Measurements from ENCODE around the gene SUPT16H. TPM values are rescaled to one million over a fixed set of nuclear protein-coding genes. Genes with fewer than 3 reads are reported as not detected.

Gene SUPT16H
- total RNA-seq, 2 donors from 2014 or later = 50.3 to 83.2 TPM

- H3K27me3 ChIP-seq (replicated peaks; ENCODE audit: insufficient read depth) = no peaks in the 10 kb centered on the region
- H3K4me3 ChIP-seq = no peak overlapping the region
- H3K36me3 ChIP-seq = no peaks in the 10 kb centered on the region
- 86% methylated on average over 9 of the region's 9 CpGs for WGBS
- no peak for TF ChIP-seq POLR2A (IDR thresholded peaks at IDR 0.05)
- TF ChIP-seq POLR2AphosphoS5 (IDR thresholded peaks at IDR 0.05) = no peak
- no peak for TF ChIP-seq CTCF (IDR thresholded peaks at IDR 0.05)
- DNase-seq (ENCODE audit: low spot score) = no peak
- no peak overlapping the region for H3K27ac ChIP-seq
- H3K9me3 ChIP-seq = no peaks in the 10 kb centered on the region
- intact Hi-C loops (cut with DNase I) = no loop called here
- no peaks in the 10 kb centered on the region for H3K4me1 ChIP-seq (replicated peaks)
Observed at GRCh38 chr14:21334202-21334906, 49.5 kb downstream of the SUPT16H start.

- H3K27ac ChIP-seq = no peak overlapping the region
- WGBS = 88% methylated on average over 2 of the region's 2 CpGs
- intact Hi-C loops (cut with DNase I) = no loop called here
Observed at GRCh38 chr14:21332950-21333349, 50.9 kb downstream of the SUPT16H start.

GRCh38 chr14:21326972-21327371, 56.8 kb downstream of the SUPT16H start:
- Histone ChIP-seq H3K27me3 (replicated peaks; ENCODE audit: insufficient read depth) (no peaks in the 10 kb centered on the region), H3K4me3 (no peak overlapping the region), H3K4me1 (replicated peaks) (no peaks in the 10 kb centered on the region), H3K27ac (no peak overlapping the region), H3K9me3 (no peaks in the 10 kb centered on the region), H3K36me3 (no peaks in the 10 kb centered on the region)
- intact Hi-C loops (cut with DNase I) = no loop called here
- TF ChIP-seq POLR2A (IDR thresholded peaks at IDR 0.05) = no peak
- TF ChIP-seq CTCF (IDR thresholded peaks at IDR 0.05) = no peak
- no peak for TF ChIP-seq POLR2AphosphoS5 (IDR thresholded peaks at IDR 0.05)
- 88% methylated on average over 1 of the region's 1 CpG for WGBS
- no peak for DNase-seq (ENCODE audit: low spot score)

More at GRCh38 chr14:21332950-21333349, 50.9 kb downstream of the SUPT16H start:
- TF ChIP-seq POLR2A (IDR thresholded peaks at IDR 0.05) (no peak), CTCF (IDR thresholded peaks at IDR 0.05) (no peak), POLR2AphosphoS5 (IDR thresholded peaks at IDR 0.05) (no peak)
- no peak for DNase-seq (ENCODE audit: low spot score)
- Histone ChIP-seq H3K36me3 (no peaks in the 10 kb centered on the region), H3K4me3 (no peak overlapping the region), H3K4me1 (replicated peaks) (no peaks in the 10 kb centered on the region), H3K27me3 (replicated peaks; ENCODE audit: insufficient read depth) (no peaks in the 10 kb centered on the region), H3K9me3 (no peaks in the 10 kb centered on the region)

GRCh38 chr14:21322716-21323115, 61.1 kb downstream of the SUPT16H start:
- WGBS = 79% methylated on average over 2 of the region's 2 CpGs
- Histone ChIP-seq H3K9me3 (no peaks in the 10 kb centered on the region), H3K27ac (no peak overlapping the region), H3K4me3 (no peak overlapping the region), H3K4me1 (replicated peaks) (no peaks in the 10 kb centered on the region), H3K36me3 (no peaks in the 10 kb centered on the region), H3K27me3 (replicated peaks; ENCODE audit: insufficient read depth) (no peaks in the 10 kb centered on the region)
- DNase-seq (ENCODE audit: low spot score) = no peak
- intact Hi-C loops (cut with DNase I) = no loop called here
- TF ChIP-seq CTCF (IDR thresholded peaks at IDR 0.05) (no peak), POLR2AphosphoS5 (IDR thresholded peaks at IDR 0.05) (no peak), POLR2A (IDR thresholded peaks at IDR 0.05) (no peak)

GRCh38 chr14:21320913-21321312, 62.9 kb downstream of the SUPT16H start:
- 53% methylated on average over 2 of the region's 2 CpGs for WGBS
- Histone ChIP-seq H3K27ac (no peak overlapping the region), H3K4me1 (replicated peaks) (no peaks in the 10 kb centered on the region), H3K27me3 (replicated peaks; ENCODE audit: insufficient read depth) (no peaks in the 10 kb centered on the region), H3K9me3 (no peaks in the 10 kb centered on the region), H3K36me3 (no peaks in the 10 kb centered on the region), H3K4me3 (no peak overlapping the region)
- TF ChIP-seq POLR2A (IDR thresholded peaks at IDR 0.05) = no peak
- no peak for TF ChIP-seq POLR2AphosphoS5 (IDR thresholded peaks at IDR 0.05)
- no peak for TF ChIP-seq CTCF (IDR thresholded peaks at IDR 0.05)
- intact Hi-C loops (cut with DNase I) = no loop called here
- DNase-seq (ENCODE audit: low spot score) = no peak

Data from prostate gland (tissue), 2 donors.